Inferior parietal cortex (tissue), 1 donor: Measurements from ENCODE around the gene ABCB10.
A peak's percentile ranks its signal among the peaks of the same experiment; 100 is the strongest.
"Not testable (repeated sequence)": the region's sequence is repeated elsewhere in the genome, so short reads cannot be mapped to it uniquely, and the experiment has no call there.

Experiments
- DNase-seq: peaks from one replicate; pipeline ENCODE4 v3.0.0-alpha.2; 2016; ENCODE audit errors: extremely low spot score

The ABCB10 gene

DNA sequence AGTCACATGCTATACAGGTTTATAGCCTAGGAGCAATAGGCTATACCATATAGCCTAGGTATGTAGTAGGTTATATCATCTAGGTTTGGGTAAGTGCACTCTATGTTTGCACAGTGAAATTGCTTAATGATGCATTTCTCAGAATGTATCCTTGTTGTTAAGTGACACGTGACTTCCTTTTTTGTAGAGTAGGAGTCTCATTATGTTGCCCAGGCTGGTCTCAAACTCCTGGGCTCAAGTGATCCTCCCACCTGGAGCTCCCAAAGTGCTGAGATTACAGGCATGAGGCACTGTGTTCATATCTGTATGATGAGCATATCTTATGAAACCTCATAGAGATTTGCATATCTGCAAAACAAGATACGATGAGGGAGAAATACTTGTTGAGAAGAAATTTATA lies 13.8 kb upstream of the ABCB10 start:
- no peak for DNase-seq

DNA sequence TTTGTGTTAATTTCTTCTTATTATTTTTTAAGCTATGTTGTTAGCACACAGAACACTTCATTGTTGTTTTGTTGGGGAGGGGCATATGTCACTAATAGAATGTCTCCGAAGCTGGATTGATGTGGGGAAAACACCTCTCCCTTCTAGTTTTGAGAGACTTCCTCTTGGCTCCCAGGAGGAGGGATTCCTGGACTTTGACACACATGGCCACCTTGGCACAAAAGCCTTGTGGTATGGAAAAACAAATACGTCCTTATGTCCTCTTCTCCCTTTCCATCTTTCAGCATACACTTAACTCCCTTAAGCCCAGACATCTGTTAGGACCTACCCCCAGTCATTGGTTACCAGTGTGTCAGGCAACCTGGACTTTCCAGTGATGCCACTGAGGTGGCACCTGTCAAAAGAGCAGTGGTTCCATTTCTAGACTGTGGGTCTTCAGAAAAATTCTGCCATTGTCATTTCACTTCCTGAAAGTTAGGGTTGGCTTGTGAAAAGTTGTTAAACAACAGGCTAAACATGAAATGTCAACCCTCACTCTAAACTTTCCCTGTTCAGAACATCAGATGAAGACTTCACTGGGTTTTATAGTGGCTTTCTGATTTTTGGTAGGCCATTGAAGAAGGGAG lies 12.5 kb upstream of the ABCB10 start:
- no peak for DNase-seq

DNA sequence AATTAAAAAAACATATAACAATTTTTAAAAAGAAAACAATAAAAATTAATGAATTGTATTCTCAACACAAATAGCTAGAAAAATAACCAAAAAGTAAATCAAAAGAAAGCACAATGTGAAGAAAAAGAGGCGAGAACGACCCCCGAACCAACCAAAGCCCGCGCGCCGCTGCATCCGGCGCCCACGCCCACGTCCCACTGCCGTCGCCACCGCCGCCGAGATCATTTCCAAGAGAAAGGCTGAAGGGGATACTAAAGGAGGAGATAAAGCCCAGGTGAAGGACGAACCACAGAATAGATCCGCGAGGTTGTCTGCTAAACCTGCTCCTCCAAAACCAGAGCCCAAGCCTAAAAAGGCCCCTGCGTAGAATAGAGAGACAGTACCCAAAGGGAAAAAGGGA lies 11.8 kb upstream of the ABCB10 start:
- no peak for DNase-seq

DNA sequence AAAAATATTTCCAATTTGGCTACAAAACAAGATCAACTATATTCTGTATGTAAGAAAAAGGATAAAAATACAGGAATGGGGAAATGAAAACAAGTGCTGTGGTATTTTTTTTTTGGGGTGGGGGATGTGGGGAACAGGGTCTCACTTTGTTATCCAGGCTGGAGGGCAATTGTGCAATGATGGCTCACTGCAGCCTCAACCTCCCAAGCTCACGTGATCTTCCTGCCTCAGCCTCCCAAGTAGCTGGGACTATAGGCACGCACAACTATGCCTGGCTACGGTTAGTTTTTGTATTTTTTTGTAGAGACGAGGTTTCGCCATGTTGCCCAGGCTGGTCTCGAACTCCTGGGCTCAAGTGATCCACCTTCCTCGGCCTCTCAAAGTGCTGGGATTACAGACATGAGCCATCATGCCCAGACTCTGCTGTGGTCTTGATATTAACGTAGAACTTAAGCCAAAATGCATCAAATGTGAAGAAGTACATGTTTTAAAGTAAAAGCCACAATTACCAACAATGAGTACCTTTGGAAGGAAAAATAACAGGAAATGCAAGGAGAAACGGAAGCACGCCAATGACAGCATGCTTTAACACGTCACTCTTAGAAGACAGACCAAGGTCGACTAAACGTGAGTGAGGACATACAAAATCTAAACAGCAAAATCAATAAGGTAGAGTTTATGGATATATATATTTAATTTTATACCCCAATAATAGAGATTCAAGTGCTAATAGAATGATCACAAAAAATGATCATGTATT lies 8.8 kb upstream of the ABCB10 start:
- DNase-seq: no peak

DNA sequence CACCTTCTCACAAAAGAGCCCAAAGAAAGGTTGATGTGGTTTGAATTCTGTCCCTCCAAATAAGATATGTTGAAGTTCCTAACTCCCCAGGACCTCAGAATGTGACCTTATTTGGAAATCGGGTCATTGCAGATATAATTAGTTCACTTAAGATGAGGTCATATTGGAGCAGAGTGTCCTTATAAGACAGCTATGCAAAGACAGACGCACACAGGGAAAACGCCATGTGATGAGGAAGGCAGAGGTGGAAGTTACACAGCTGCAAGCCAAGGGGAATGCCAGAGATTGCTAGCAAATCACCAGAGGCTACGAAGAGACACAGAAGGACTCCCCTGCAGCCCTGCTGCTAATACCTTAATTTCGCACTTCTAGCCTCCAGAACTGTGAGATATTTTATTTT lies 5.2 kb upstream of the ABCB10 start:
- no peak for DNase-seq

DNA sequence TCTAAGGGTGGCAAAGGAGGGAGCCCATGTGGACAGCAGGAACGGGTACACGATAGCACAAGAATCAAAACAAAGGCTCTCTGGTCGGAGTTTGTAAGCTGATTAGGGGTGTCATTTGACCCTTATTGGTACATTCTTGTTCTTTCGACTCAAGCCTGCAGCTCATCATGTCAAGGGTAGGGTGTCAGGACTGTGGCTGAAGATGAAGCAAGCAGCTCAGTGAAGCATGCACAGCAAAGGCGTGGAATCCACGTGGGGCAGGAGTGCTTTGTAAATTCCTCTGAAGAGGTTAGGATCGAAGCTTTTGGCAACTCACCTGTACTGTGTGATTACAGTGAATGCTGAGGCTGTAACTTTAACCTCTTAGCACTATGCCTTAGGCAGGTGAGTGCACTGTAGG lies 4.7 kb upstream of the ABCB10 start:
- DNase-seq: no peak

DNA sequence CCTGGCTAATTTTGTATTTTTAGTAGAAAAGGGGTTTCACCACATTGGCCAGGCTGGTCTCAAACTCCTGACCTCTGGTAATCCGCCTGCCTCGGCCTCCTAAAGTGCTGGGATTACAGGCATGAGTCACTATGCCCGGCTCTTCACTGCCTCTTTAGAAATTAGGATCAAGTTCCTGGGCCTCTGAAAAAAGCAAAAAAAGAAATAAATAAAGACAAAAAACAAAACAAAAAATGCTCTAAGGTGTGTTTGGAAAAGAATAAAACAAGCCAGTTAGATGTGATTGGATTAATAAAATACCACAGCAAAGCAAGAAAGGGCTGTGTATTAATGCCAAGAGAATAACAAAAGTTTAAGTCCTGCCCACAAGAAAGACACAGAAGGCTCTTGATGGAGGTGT lies 4.2 kb upstream of the ABCB10 start:
- no peak for DNase-seq

DNA sequence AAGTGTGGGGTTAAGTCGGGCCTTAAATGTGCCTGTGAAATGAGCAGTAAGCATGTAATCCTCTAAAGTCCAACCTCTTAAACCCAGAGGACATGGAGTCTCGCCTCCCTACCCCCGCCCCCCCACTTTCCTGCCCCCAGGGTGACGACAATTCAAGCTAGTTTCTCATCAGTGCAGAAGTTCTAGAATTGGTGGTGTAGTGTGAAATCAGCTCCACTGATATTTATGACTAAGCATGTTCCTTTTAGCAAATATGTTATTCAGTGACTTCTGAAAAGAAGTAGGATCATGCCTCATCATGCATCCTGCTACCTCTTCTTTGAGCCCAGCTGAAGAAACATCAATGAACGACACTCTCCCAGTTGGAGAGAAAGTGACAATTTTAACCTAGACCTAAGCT lies 2.6 kb upstream of the ABCB10 start:
- no peak for DNase-seq

DNA sequence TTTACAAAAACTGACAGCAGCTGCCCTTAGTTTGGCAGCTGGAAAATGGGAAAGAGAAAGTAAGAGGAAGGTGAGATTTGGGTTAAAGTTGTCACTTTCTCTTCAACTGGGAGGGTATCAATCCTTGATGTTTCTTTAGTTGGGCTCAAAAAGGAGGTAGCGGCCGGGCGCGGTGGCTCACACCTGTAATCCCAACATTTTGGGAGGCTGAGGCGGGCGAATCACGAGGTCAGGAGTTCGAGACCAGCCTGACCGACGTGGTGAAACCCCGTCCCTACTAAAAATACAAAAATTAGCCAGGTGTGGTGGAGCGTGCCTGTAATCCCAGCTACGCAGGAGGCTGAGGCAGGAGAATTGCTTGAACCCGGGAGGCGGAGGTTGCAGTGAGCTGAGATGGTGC lies 1.6 kb upstream of the ABCB10 start:
- not testable (repeated sequence) for DNase-seq

DNA sequence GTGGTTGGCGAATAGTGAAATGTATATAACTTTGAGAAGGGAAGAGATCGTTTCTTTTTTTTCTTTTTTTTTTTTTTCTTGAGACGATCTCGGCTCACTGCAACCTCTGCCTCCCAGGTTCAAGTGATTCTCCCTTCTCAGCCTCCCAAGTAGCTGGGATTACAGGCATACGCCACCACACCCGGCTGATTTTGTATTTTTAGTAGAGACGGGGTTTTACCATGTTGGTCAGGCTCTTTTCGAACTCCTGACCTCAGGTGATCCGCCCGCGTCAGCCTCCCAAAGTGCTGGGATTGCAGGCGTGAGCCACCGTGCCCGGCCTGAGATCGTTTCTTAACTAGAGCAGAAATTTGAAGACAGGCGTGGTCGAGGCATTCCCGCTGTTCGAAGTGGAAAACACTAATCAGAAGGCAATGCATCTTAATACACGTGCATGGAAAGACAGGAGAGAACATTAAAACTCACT lies 862 bp upstream of the ABCB10 start:
- not testable (repeated sequence) for DNase-seq

DNA sequence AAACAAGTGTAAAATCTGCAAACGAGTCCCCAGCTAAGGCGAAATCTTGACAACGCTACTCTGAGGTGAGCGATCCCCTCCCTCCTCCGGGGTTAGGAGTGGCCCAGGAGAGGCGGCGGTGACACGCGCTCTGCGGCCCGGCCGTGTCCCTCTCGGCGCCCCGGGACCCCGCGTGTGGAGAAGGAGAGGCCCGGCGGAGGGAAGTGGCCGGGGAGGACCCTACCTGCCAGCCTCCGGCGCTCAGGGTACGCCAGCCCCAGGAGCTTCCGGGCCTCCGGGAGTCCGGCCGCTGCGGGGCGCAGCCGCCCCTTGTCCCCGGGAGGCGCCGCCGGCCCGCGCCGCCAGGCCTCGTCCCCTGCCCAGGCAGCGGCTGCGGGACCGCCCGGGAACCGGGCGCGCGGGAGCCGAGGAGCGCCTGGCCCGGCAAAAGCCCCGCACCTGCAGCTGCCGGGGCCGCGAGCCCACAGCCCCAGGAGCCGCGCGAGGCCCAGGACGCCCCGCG lies 543 bp downstream of the ABCB10 start:
- peak; percentile 34 for DNase-seq

DNA sequence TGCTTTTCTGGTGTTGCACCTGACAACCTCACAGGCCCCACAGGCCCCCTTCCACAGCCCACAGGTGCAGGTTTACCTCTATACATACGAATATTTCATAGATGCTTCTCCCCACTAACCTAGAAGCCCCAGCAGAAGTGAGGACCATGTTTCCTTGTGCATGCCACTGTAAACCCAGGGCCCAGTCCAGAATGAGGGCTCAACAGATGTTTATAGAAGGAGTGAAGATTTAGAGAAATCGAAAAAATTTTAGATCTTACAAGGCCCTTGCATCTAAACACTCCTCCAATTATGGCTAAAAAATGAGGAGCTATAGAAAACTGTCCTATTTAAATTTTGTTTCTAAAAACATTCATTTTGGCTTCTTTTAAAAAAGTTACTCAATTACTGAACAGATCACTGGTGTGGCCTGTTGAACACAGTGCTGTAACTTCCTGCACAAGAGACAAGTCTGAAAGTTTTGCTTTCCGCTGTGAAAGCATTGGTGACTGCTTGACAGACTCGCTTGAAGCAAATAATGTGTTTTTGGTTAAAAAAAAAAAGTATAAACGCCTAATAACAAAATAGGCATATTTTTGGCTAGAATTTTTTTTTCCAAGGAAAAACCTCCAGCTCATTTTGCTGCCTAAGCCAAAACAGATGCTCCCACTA lies 1.2 kb downstream of the ABCB10 start:
- no peak for DNase-seq

DNA sequence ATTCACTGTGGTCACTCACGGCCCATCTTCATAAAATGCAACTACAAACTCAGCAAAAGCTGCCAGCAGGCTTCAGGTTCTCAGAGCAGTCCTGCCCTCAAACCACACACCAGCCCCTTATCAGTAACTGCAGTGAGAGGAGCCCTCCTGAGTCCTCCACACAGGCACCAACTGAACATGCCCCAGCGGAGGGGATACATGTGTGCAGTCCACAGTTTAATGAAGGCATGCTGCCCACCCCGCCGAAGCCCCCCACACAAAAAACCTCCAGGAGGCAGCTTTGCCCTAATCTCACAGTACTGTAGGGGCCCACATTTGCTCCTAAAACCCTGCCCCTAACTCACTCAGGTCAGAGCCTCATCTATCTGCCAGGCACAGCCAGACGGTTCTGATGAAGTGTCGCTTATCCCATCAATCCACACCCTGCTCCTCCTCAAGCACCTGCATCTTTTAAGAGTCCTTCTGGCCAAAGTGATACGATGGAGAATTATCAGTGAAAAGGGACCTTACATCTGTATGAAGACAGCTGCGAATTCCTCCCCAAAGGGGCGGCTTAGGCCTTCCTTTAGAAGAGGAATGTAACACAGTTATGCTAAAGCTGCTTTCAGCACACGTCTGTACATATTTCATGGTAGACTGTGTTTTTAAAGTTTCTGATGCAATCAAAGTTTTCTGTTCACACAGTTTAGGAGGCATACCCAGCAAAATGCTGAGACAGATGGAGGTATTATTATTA lies 3.5 kb downstream of the ABCB10 start:
- DNase-seq: peak; percentile 60

DNA sequence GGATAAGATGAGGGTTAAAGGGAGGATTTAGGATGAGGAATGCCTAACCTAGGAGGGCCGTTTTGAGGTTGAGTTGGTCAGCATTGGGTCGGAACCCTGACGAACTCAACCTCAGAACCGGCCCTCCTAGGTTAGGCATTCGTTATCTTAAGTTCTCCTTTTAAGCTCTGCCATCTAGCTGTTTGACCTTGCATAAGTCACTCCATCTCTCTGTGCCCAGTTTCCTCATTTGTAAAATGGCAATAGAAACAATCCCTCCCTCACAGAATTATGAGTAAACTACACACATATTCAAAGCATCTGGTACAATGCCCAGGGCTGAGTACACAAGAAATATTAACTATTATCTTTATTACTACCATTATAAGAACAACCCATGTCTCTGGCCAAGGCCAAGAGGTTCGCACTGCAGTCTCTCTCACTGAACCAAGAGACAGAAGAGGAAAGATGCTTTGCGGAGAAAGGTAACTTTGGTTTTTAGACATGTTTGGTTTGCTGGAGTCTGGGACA lies 4.8 kb downstream of the ABCB10 start:
- DNase-seq: no peak

DNA sequence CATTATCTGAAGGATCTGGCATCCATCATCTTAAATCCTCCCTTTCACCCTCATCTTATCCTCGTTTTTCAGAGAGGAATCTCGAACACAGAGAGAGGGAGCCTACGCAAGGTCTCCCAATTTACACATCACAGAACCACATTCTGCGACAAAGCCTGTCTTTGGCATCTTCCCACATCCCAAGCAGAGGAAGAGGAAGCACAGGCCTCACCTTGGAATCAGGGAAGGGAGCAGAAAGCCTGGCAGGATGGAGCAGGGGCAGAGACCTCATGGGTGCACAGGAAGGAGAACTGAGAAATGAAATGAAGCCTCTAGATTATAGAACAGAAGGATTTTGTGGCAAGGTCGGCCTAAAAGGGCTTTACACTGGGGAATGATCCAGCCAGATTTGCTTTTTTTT lies 5.8 kb downstream of the ABCB10 start:
- no peak for DNase-seq

DNA sequence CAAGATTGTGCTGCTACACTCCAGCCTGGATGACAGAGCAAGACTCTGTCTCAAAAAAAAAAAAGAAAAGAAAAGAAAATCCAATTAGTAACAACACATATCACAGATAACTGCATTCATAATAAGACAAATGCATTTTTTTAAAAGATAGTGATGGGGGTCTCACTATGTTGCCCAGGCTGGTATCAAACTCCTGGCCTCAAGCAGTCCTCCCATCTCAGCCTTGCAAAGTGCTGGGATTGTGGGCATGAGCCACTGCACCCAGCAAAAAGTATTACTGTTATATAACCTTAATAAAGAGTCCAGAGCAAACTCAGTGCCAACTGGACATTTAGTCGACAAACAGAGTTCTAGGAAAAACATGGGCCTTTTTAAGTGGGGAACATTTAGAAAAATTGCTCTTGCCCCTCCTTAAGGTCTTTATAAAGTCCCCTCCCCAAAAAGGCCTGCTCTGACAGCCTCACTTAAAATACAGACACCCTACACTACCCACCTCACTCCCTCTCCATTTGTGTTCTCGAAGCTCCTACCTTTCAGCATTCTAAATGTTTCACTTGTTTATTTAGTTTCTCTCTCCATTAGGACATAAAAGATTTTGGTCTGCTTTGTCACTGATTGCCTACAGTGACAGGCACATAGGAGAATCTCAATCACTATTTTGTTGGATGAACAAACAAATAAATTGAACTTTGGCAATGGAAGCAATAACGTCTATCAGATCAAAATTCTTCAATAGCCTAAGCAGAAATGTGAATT lies 7.5 kb downstream of the ABCB10 start:
- DNase-seq: no peak

DNA sequence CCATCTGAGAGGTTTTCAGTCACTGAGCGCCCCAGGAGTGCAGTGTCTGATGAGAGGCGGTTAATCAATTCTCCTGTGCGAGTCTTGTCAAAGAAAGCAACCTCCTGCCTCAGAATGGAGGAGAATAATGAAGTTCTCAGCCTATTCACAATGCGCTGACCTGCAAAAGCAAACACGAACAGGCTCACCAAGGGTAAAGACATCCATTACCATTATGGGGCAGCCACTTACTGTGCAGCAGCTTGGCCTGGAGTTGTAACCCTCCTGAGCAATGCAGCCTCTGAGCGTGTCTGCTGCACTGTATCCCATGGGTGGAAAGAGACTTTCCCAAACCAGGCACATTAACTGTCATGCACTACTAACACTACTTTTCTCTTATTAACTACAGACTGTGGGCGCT lies 11.0 kb downstream of the ABCB10 start:
- no peak for DNase-seq

DNA sequence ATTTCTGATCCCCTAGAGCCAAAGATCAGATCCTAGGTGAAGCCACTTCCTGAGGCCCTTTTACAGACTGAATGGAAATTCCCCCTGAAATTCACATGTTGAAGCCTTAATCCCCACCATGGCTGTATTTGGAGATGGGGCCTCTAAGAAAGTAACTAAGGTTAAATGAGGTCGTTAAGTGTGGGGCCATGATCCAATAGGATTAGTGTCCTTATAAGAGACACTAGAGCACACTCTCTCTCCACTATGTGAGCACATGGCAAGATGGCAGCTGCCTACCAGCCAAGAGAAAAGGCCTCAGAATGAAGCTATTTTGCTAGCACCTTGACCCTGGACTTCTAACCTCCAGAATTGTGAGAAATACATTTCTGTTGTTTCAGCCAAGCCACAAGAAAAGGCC lies 13.9 kb downstream of the ABCB10 start:
- DNase-seq: no peak

DNA sequence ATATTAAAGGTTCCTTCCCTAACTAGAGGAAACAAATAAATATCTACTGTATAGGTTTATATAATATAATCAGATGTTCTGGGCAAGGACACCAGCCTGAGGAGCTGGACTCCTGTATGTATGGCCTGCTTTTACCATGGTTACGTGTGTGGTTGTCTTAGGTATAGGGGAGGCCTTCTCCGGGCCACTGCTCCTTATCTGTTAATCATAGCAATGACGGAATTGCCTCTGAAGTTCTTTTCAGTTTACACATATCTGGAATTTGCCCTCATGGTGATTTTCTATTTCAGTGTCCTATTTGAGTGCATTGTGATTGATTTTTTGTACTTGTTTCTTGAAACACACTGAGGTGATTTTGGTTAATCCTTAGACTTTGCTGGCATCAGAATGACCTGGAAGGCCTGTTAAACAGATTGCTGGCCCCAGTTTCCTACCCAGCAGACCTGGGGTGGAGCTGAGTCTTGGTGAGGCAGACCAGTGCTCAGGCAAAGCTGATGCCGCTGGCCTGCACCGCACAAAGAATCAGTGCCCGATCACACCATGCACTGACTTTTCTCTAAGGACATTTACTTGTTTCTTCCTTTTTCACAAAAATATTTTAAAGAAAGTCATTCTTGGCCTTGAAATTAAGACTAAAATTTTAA lies 18.5 kb downstream of the ABCB10 start:
- DNase-seq: no peak

DNA sequence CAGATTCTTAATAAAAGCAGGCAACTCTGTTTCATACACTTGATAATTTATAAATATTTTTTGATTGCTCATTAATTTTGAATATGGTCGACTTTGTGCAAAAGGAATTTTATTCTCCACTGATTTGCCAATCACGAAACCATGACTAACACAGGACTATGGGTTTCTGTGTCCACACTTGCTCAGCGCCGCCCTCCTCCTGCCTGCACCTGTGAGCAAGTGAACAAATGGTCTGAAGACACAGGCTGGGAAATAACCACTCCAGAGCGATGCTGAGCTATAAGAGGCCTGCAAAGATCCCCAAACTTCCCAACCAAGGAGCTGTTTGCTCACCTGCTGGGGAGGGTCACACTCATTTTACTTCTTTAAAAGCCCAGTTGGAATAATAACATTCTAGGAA lies 19.6 kb downstream of the ABCB10 start:
- DNase-seq: no peak

DNA sequence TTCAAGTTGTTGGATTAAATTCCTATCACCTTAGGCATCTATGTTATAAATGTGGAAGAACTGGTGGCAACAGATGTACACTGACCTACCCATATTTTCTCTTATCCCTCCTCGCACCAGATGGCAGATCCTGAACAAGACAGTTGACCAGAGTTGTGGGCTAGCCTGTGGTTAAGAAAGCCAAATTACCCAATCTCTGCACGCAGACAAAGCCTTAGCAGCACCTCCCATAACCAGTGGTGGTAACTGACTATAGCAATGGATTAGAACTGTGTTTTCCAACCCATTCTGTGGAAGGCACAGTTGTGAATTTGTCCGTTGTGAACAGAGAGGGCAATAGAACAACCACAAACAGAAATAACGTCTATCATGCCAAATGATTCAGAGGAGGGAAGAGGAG lies 20.6 kb downstream of the ABCB10 start:
- no peak for DNase-seq
